Stomach (tissue), 9 donors: Measurements from ENCODE around the gene TCF23. TPM values are rescaled to one million over a fixed set of nuclear protein-coding genes. Genes with fewer than 3 reads are reported as not detected.

Experiments used
- DNase-seq, 2 donors: peaks; one replicate each; pipeline versions ENCODE4 v3.0.0 to v3.0.0-alpha.2; 2013 to 2019
- H3K27ac ChIP-seq, 5 donors: fragments of 200-600 bp in 4 of 5; sonication (generic) in 4 of 5; one replicate each; pipeline ENCODE4 v1.5.1; 2013 to 2019; ENCODE audit warnings: mild to moderate bottlenecking in 1 of 5, moderate library complexity in 1 of 5
- H3K27me3 ChIP-seq, 3 donors: fragments of 200-600 bp; sonication (generic); one replicate each; pipeline ENCODE4 v1.5.1; 2017 to 2019; ENCODE audit warnings: mixed run types in 1 of 3
- H3K36me3 ChIP-seq, 4 donors: fragments of 200-600 bp; sonication (generic); 1 replicate in 3 of 4; 2 replicates in 1 of 4; pipeline ENCODE4 v1.5.1; 2016 to 2019
- H3K4me1 ChIP-seq, 4 donors: fragments of 200-600 bp; sonication (generic); one replicate each; pipeline ENCODE4 v1.5.1; 2016 to 2019
- H3K4me3 ChIP-seq, 4 donors: fragments of 200-600 bp; sonication (generic) in 3 of 4; one replicate each; pipeline ENCODE4 v1.5.1; 2016 to 2019; ENCODE audit warnings: mild to moderate bottlenecking in 1 of 4
- H3K9me3 ChIP-seq, 4 donors: fragments of 200-600 bp; sonication (generic); one replicate each; pipeline ENCODE4 v1.5.1; 2016 to 2019
- EP300 ChIP-seq: sonication (generic); formaldehyde crosslinking; IDR thresholded peaks from one replicate; pipeline ENCODE4 v1.6.1; 2017; ENCODE audit warnings: antibody characterized with exemption
- POLR2A ChIP-seq, 4 donors: fragments of 450-650 bp; IDR thresholded peaks; one replicate each; pipeline ENCODE4 v1.6.1; 2016; ENCODE audit warnings: antibody characterized with exemption in 4 of 4, control low read depth in 2 of 4, mild to moderate bottlenecking in 1 of 4, moderate library complexity in 1 of 4
- POLR2AphosphoS5 ChIP-seq, 3 donors: sonication (generic); formaldehyde crosslinking; IDR thresholded peaks; one replicate each; pipeline ENCODE4 v1.6.1; 2016; ENCODE audit warnings: antibody characterized with exemption in 3 of 3
- WGBS, 5 donors: extraction: QIAGEN DNeasy Blood & Tissue Kit in 3 of 5; methylation state at CpG; one replicate each; pipeline versions ENCODE4 v1.1.5 to v1.1.7; 2013 to 2018; 5-methylcytosine and 5-hydroxymethylcytosine counted together
- intact Hi-C: fragments of 100-400 bp; cut with DNase I; formaldehyde crosslinking; loops from one replicate; pipeline ENCODE4 v1.15.1; 2023; ENCODE audit warnings: low total_unique reads
- polyA plus RNA-seq, 3 donors: library from polyadenylated mRNA; stranded (reverse); fragments of 200-250 nt; gene quantifications; one replicate each; pipeline ENCODE4 v1.2.3, GENCODE V29; 2013
- total RNA-seq, 5 donors: library from RNA; depleted of rRNA; stranded (reverse); fragments of >200 nt; gene quantifications; one replicate each; pipeline versions ENCODE4 v1.1.0 to v1.2.3, GENCODE V29; 2014 to 2016
- TF ChIP-seq, protein P1 (sequence below), 7 experiments: fragments of 450-650 bp in 4 of 7; fragments of 200-600 bp in 3 of 7; sonication (generic) in 3 of 7; IDR thresholded peaks; one replicate each; pipeline ENCODE4 v1.5.1; 2016 to 2019; ENCODE audit warnings: antibody characterized with exemption in 7 of 7, control low read depth in 2 of 7, mild to moderate bottlenecking in 1 of 7
- donor health status: healthy with polysubstance abuse.
- donor health status: Bipolar disorder and iron deficiency.
- donor health status: healthy.

TCF23 gene
- total and polyA plus RNA-seq, 8 donors = 0.03 TPM; not detected in 7

DNA sequence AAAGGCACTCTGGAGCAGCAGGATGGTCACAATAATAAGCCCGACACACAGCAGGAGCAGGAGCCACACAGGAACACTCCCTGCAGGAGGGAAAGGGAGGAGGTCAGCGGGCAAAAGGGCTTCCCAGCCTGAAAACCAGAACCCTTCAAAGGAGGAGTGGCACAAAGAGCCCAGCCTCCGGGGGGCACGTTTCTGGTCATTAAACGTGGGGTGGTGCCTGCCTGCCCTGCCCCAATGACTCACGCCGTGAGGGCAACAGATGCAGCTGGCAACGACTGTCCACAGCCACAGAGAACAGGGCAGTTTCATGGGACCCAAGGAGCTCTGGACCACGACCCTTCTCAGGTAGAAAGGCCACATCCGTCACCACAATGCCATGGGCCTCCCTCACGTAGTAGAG lies 17.4 kb upstream of the TCF23 start:
- intact Hi-C loops = no loop called here
- 86 to 88% (median 88%) methylated on average over 8 to 11 of the region's 11 CpGs for WGBS, 5 donors

DNA sequence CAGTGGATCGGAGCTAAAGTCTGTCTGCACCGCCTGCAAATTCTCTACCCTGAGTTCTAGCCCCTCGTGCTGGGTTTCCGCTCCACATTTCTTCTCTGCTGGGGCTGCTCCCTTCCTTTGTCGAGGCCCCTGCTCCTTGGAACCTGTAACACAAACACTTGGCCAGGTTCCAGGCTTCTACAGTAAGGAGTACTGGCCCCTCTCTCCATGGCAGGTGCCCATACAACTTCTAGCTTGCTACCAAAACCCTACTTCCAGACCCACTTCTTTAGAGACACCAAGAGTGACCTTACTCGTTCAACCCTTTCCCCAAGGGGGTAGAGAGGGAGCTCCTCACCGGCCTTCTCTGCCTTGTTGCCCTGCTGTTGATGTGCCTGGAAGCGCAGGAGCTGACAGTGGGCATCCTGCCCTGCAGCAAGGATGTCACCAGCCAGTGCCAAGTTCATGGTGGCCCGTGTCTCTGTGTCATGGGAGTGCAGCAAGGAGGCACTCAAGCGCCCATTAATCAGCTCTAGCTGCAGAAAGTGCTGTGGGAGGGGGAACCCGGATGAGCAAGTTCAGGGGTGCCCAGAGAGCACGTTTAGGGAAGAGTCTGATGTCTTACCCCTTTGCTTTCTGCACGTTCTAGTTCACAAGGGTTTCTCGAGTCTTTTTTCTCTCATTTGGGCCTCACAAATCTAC lies 15.5 kb upstream of the TCF23 start:
- intact Hi-C loops = no loop called here
- TF ChIP-seq EP300 (no peak), POLR2A (IDR thresholded peaks at IDR 0.05) (no peak), POLR2AphosphoS5 (IDR thresholded peaks at IDR 0.05) (no peak)
- TF ChIP-seq, protein P1, sequence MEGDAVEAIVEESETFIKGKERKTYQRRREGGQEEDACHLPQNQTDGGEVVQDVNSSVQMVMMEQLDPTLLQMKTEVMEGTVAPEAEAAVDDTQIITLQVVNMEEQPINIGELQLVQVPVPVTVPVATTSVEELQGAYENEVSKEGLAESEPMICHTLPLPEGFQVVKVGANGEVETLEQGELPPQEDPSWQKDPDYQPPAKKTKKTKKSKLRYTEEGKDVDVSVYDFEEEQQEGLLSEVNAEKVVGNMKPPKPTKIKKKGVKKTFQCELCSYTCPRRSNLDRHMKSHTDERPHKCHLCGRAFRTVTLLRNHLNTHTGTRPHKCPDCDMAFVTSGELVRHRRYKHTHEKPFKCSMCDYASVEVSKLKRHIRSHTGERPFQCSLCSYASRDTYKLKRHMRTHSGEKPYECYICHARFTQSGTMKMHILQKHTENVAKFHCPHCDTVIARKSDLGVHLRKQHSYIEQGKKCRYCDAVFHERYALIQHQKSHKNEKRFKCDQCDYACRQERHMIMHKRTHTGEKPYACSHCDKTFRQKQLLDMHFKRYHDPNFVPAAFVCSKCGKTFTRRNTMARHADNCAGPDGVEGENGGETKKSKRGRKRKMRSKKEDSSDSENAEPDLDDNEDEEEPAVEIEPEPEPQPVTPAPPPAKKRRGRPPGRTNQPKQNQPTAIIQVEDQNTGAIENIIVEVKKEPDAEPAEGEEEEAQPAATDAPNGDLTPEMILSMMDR (IDR thresholded peaks at IDR 0.05) = no peak
- DNase-seq = no peak
- Histone ChIP-seq H3K4me1 (peaks cover 10 to 25% (median 20%) of the 10 kb centered on the region in 4 donors), H3K36me3 (peaks cover 30 to 43% (median 37%) of the 10 kb centered on the region in 4 donors), H3K4me3 (peak overlapping the region; percentile 64 to 100 (median 88)), H3K27me3 (no peaks in the 10 kb centered on the region), H3K9me3 (no peaks in the 10 kb centered on the region), H3K27ac (peak overlapping the region in 4 of 5 donors; percentile 86 to 95 (median 92))
- 27 to 36% (median 34%) methylated on average over 14 of the region's 14 CpGs for WGBS, 5 donors

More for the DNA sequence above, 17.4 kb upstream of the TCF23 start:
- H3K27me3 ChIP-seq = no peaks in the 10 kb centered on the region
- no peak for DNase-seq
- no peaks in the 10 kb centered on the region for H3K9me3 ChIP-seq
- H3K4me3 ChIP-seq = no peak overlapping the region
- no peak overlapping the region for H3K27ac ChIP-seq
- peaks cover 10 to 25% (median 20%) of the 10 kb centered on the region in 4 donors for H3K4me1 ChIP-seq
- H3K36me3 ChIP-seq = peaks cover 30 to 43% (median 37%) of the 10 kb centered on the region in 4 donors
- TF ChIP-seq POLR2A (IDR thresholded peaks at IDR 0.05) = no peak
- TF ChIP-seq POLR2AphosphoS5 (IDR thresholded peaks at IDR 0.05) = no peak
- TF ChIP-seq EP300 = no peak
- TF ChIP-seq, protein P1 (IDR thresholded peaks at IDR 0.05) = no peak

DNA sequence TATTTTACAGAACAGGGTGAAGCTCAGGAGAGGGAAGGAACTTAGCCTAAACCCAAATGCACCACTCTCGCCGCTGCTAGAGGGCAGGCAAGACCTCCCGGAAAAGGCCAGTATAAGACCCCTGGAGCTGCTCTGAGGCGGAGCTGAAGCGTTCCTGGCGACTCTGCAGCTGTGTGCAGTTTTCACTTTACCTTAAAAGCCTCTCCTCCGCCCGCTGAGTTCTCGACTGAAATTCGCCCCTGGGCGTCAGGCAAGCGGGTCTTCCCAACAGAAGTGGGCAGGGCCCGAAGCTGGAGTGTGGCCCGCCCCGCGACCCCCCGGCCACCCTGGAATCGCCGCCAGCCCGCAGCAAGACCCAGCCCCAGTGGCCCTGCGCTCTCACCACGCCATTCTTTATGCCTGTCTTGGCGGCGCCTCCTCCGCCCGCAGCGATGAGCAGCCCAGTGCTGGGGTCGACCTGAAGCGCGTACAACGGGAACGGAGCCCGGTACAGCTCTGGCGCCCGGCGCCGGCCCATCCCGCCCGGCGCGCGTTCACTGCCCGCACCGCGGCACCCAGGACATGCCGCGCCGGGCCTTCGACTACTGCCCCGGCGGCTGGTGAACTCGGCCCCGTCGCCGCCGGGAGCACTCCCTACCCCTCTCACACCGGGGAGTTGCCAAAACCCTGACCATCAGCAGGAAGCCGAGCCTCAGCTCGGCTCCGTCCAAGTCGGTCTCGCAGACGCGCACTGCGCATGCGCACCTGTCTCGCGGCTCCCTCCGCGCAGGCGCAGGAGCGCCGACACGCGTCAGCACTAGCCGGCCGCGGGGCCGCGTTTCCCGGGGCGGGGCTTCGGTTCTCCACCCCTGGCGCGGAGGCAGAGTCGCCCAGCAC lies 14.7 kb upstream of the TCF23 start, which contains the start of gene PREB:
Gene PREB, minus strand, starts transcription at position 732 of the 876 bp plus-strand sequence. Its CDS starts 215 bp downstream, at position 517.
- peak; percentile 99 for DNase-seq
- Histone ChIP-seq H3K4me3 (peak within 1 kb of the TSS; percentile 64 to 100 (median 88)), H3K4me1 (peaks cover 10 to 25% (median 20%) of the 10 kb centered on the region in 4 donors), H3K36me3 (peaks cover 30 to 38% (median 37%) of the 10 kb centered on the region in 4 donors), H3K9me3 (no peaks in the 10 kb centered on the region), H3K27ac (peak within 1 kb of the TSS; percentile 86 to 95 (median 92)), H3K27me3 (no peaks in the 10 kb centered on the region)
- intact Hi-C loops = no loop called here
- WGBS, 5 donors = 1% methylated on average over 16 to 86 of the region's 86 CpGs
- TF ChIP-seq POLR2A (IDR thresholded peaks at IDR 0.05) (peak in 1 of 4 donors; percentile 67), POLR2AphosphoS5 (IDR thresholded peaks at IDR 0.05) (peak; percentile 91 to 98 (median 95)), EP300 (no peak)
- TF ChIP-seq, protein P1 (IDR thresholded peaks at IDR 0.05) = no peak
